HEK293 (cell line): ENCODE measurements around the gene OBSCN.
A peak's percentile ranks its signal among the peaks of the same experiment; 100 is the strongest.

Experiments used
- AEBP2 ChIP-seq: fragments of 450-650 bp; formaldehyde crosslinking; IDR thresholded peaks from 2 replicates; pipeline ENCODE4 v1.5.1; 2016; ENCODE audit warnings: missing biosample characterization, missing genetic modification characterization, borderline replicate concordance
- BCL11B ChIP-seq: fragments of 450-650 bp; formaldehyde crosslinking; IDR thresholded peaks from 2 replicates; pipeline ENCODE4 v1.5.1; 2016; ENCODE audit warnings: low read depth, missing biosample characterization, missing genetic modification characterization
- GFI1B ChIP-seq: fragments of 450-650 bp; formaldehyde crosslinking; IDR thresholded peaks from 2 replicates; pipeline ENCODE4 v1.5.1; 2016; ENCODE audit warnings: missing biosample characterization, missing genetic modification characterization
- GLI2 ChIP-seq: fragments of 450-650 bp; formaldehyde crosslinking; IDR thresholded peaks from 2 replicates; pipeline ENCODE4; 2017; ENCODE audit warnings: missing biosample characterization, missing genetic modification characterization, low read depth, borderline replicate concordance
- KLF1 ChIP-seq: fragments of 450-650 bp; formaldehyde crosslinking; IDR thresholded peaks from 2 replicates; pipeline ENCODE4 v1.5.1; 2016; ENCODE audit warnings: missing biosample characterization, missing genetic modification characterization
- KLF10 ChIP-seq: fragments of 450-650 bp; IDR thresholded peaks from 2 replicates; pipeline ENCODE4 v1.5.1; 2018; ENCODE audit warnings: missing biosample characterization, mild to moderate bottlenecking, missing genetic modification characterization
- KLF9 ChIP-seq: fragments of 450-650 bp; formaldehyde crosslinking; IDR thresholded peaks from 2 replicates; pipeline ENCODE4 v1.5.1; 2016; ENCODE audit warnings: missing biosample characterization, missing genetic modification characterization, low read depth
- PRDM10 ChIP-seq: fragments of 450-650 bp; formaldehyde crosslinking; IDR thresholded peaks from 2 replicates; pipeline ENCODE4 v1.5.1; 2016; ENCODE audit warnings: missing biosample characterization, missing genetic modification characterization
- PRDM6 ChIP-seq: fragments of 450-650 bp; formaldehyde crosslinking; IDR thresholded peaks from 2 replicates; pipeline ENCODE4 v1.5.1; 2017; ENCODE audit warnings: missing biosample characterization, missing genetic modification characterization
- SP2 ChIP-seq: fragments of 450-650 bp; formaldehyde crosslinking; IDR thresholded peaks from 2 replicates; pipeline ENCODE4 v1.5.1; 2016; ENCODE audit warnings: missing biosample characterization, missing genetic modification characterization
- YY1 ChIP-seq: fragments of 450-650 bp; formaldehyde crosslinking; IDR thresholded peaks from 2 replicates; pipeline ENCODE4 v1.5.1; 2018; ENCODE audit warnings: missing biosample characterization, missing genetic modification characterization
- ZBTB10 ChIP-seq: fragments of 450-650 bp; formaldehyde crosslinking; IDR thresholded peaks from 2 replicates; pipeline ENCODE4 v1.5.1; 2016; ENCODE audit warnings: missing biosample characterization, missing genetic modification characterization
- ZBTB20 ChIP-seq: fragments of 450-650 bp; formaldehyde crosslinking; IDR thresholded peaks from 2 replicates; pipeline ENCODE4 v1.5.1; 2016; ENCODE audit warnings: missing biosample characterization, missing genetic modification characterization
- ZBTB44 ChIP-seq: fragments of 450-650 bp; IDR thresholded peaks from 2 replicates; pipeline ENCODE4 v1.5.1; 2018; ENCODE audit warnings: missing biosample characterization, mild to moderate bottlenecking, missing genetic modification characterization
- ZBTB8A ChIP-seq: fragments of 450-650 bp; formaldehyde crosslinking; IDR thresholded peaks from 2 replicates; pipeline ENCODE4 v1.5.1; 2016; ENCODE audit warnings: missing biosample characterization, missing genetic modification characterization
- ZFP41 ChIP-seq: fragments of 450-650 bp; formaldehyde crosslinking; IDR thresholded peaks from 2 replicates; pipeline ENCODE4 v1.5.1; 2016; ENCODE audit warnings: missing biosample characterization, missing genetic modification characterization, borderline replicate concordance
- ZNF146 ChIP-seq: fragments of 450-650 bp; formaldehyde crosslinking; IDR thresholded peaks from 2 replicates; pipeline ENCODE4 v1.5.1; 2016; ENCODE audit warnings: missing biosample characterization, missing genetic modification characterization
- ZNF155 ChIP-seq: fragments of 450-650 bp; formaldehyde crosslinking; IDR thresholded peaks from 2 replicates; pipeline ENCODE4 v1.5.1; 2016; ENCODE audit warnings: missing biosample characterization, missing genetic modification characterization
- ZNF174 ChIP-seq: fragments of 450-650 bp; formaldehyde crosslinking; IDR thresholded peaks from 2 replicates; pipeline ENCODE4 v1.5.0; 2017; ENCODE audit warnings: missing biosample characterization, mild to moderate bottlenecking, missing genetic modification characterization
- ZNF23 ChIP-seq: fragments of 450-650 bp; formaldehyde crosslinking; IDR thresholded peaks from 2 replicates; pipeline ENCODE4 v1.5.1; 2016; ENCODE audit warnings: missing biosample characterization, missing genetic modification characterization, borderline replicate concordance
- ZNF239 ChIP-seq: fragments of 450-650 bp; formaldehyde crosslinking; IDR thresholded peaks from 2 replicates; pipeline ENCODE4 v1.5.1; 2016; ENCODE audit warnings: missing biosample characterization, missing genetic modification characterization
- ZNF501 ChIP-seq: fragments of 450-650 bp; formaldehyde crosslinking; IDR thresholded peaks from 2 replicates; pipeline ENCODE4 v1.5.1; 2016; ENCODE audit warnings: missing biosample characterization, missing genetic modification characterization
- ZNF629 ChIP-seq: fragments of 450-650 bp; formaldehyde crosslinking; IDR thresholded peaks from 2 replicates; pipeline ENCODE4 v1.5.1; 2017; ENCODE audit warnings: missing biosample characterization, missing genetic modification characterization
- ZNF654 ChIP-seq: fragments of 450-650 bp; formaldehyde crosslinking; IDR thresholded peaks from 2 replicates; pipeline ENCODE4 v1.5.1; 2016; ENCODE audit warnings: low read depth, missing biosample characterization, missing genetic modification characterization
- ZNF670 ChIP-seq: fragments of 450-650 bp; formaldehyde crosslinking; IDR thresholded peaks from 2 replicates; pipeline ENCODE4 v1.5.1; 2016; ENCODE audit warnings: missing biosample characterization, missing genetic modification characterization, low read depth
- ZNF701 ChIP-seq: fragments of 450-650 bp; formaldehyde crosslinking; IDR thresholded peaks from 2 replicates; pipeline ENCODE4 v1.5.1; 2016; ENCODE audit warnings: missing biosample characterization, missing genetic modification characterization
- ZNF776 ChIP-seq: fragments of 450-650 bp; formaldehyde crosslinking; IDR thresholded peaks from 2 replicates; pipeline ENCODE4 v1.5.0; 2017; ENCODE audit warnings: missing biosample characterization, missing genetic modification characterization, borderline replicate concordance
- ZNF792 ChIP-seq: fragments of 450-650 bp; formaldehyde crosslinking; IDR thresholded peaks from 2 replicates; pipeline ENCODE4 v1.5.1; 2016; ENCODE audit warnings: missing biosample characterization, missing genetic modification characterization
- ZSCAN23 ChIP-seq: fragments of 450-650 bp; formaldehyde crosslinking; IDR thresholded peaks from 2 replicates; pipeline ENCODE4 v1.5.1; 2016; ENCODE audit warnings: missing biosample characterization, missing genetic modification characterization

The OBSCN gene

GRCh38 chr1:228212966-228213844 is 5.4 kb downstream of the OBSCN start (continued):
- 0 out of 2 replicates have a peak, but pooled peaks have one; percentile 62 for TF ChIP-seq ZBTB10 (tag by site-specific recombination)
- TF ChIP-seq KLF1 (tag by site-specific recombination) = peak; percentile 97
- TF ChIP-seq GFI1B (tag by site-specific recombination) = no peak
- TF ChIP-seq ZNF501 (tag by site-specific recombination) = 0 out of 2 replicates have a peak, but pooled peaks have one; percentile 22
- no peak for TF ChIP-seq ZFP41
- TF ChIP-seq KLF10 (tag by site-specific recombination) = peak; percentile 66
- no peak for TF ChIP-seq GLI2 (tag by site-specific recombination)
- TF ChIP-seq ZSCAN23 = no peak
- no peak for TF ChIP-seq ZNF23
- peak; percentile 86 for TF ChIP-seq ZBTB8A (tag by site-specific recombination)
- peak; percentile 75 for TF ChIP-seq KLF9
- no peak for TF ChIP-seq ZNF654 (tag by site-specific recombination)
- no peak for TF ChIP-seq ZBTB44 (tag by site-specific recombination)
- TF ChIP-seq PRDM10 (tag by site-specific recombination) = 0 out of 2 replicates have a peak, but pooled peaks have one; percentile 22
- no peak for TF ChIP-seq BCL11B
- 0 out of 2 replicates have a peak, but pooled peaks have one; percentile 32 for TF ChIP-seq ZNF146 (tag by site-specific recombination)
- TF ChIP-seq SP2 (tag by site-specific recombination) = peak; percentile 92
- no peak for TF ChIP-seq ZNF155 (tag by site-specific recombination)
- peak; percentile 64; the same call in 1 of the 2 replicates for TF ChIP-seq ZBTB20
- no peak for TF ChIP-seq PRDM6
- TF ChIP-seq ZNF792 (tag by site-specific recombination) = no peak
- TF ChIP-seq ZNF670 (tag by site-specific recombination) = no peak
- TF ChIP-seq ZNF701 (tag by site-specific recombination) = no peak
- no peak for TF ChIP-seq YY1 (tag by site-specific recombination)
- TF ChIP-seq ZNF629 = 0 out of 2 replicates have a peak, but pooled peaks have one; percentile 56
- no peak for TF ChIP-seq ZNF239
- no peak for TF ChIP-seq ZNF174 (tag by site-specific recombination)
- TF ChIP-seq ZNF776 (tag by site-specific recombination) = no peak
- TF ChIP-seq AEBP2 (tag by site-specific recombination) = no peak
